ENCODE measurements around the gene CHAD.

Gene CHAD

GRCh38 chr17:50472286-50472685 is 3.6 kb upstream of the CHAD start:
- DNase-seq = no peak

- DNase-seq = no peak
Observed at GRCh38 chr17:50471009-50471905, 2.6 kb upstream of the CHAD start.

- no peak for DNase-seq
Observed at GRCh38 chr17:50470426-50470825, 1.7 kb upstream of the CHAD start.

GRCh38 chr17:50469671-50470305 is 1.1 kb upstream of the CHAD start:
- DNase-seq = no peak

GRCh38 chr17:50469208-50469605 is 527 bp upstream of the CHAD start:
- DNase-seq = no peak

- DNase-seq = no peak
Observed at GRCh38 chr17:50467855-50468303, 801 bp downstream of the CHAD start.

GRCh38 chr17:50467114-50467854 is 1.4 kb downstream of the CHAD start:
- no peak for DNase-seq

GRCh38 chr17:50466371-50467113 is 2.1 kb downstream of the CHAD start:
- DNase-seq = peak; percentile 64

GRCh38 chr17:50465635-50466034 is 3.0 kb downstream of the CHAD start:
- DNase-seq = no peak

GRCh38 chr17:50465171-50465570 is 3.5 kb downstream of the CHAD start:
- no peak for DNase-seq

GRCh38 chr17:50464736-50465135 is 3.9 kb downstream of the CHAD start:
- DNase-seq = no peak

GRCh38 chr17:50464121-50464520 is 4.6 kb downstream of the CHAD start:
- no peak for DNase-seq

- DNase-seq = no peak
Observed at GRCh38 chr17:50462446-50462845, 6.2 kb downstream of the CHAD start.

- no peak for DNase-seq
Observed at GRCh38 chr17:50461550-50462132, 7.0 kb downstream of the CHAD start.

- DNase-seq = no peak
Observed at GRCh38 chr17:50460831-50461526, 7.7 kb downstream of the CHAD start.

- no peak for DNase-seq
Observed at GRCh38 chr17:50459756-50460155, 8.9 kb downstream of the CHAD start.

GRCh38 chr17:50458701-50459676 is 9.7 kb downstream of the CHAD start:
- DNase-seq = no peak

- DNase-seq = no peak
Observed at GRCh38 chr17:50458270-50458669, 10.4 kb downstream of the CHAD start.

GRCh38 chr17:50457621-50458020 is 11.1 kb downstream of the CHAD start:
- DNase-seq = no peak

- no peak for DNase-seq
Observed at GRCh38 chr17:50453901-50454300, 14.8 kb downstream of the CHAD start.
